ENCODE measurements around the gene MAZ. TPM values are rescaled to one million over a fixed set of nuclear protein-coding genes. Genes with fewer than 3 reads are reported as not detected.
A peak's percentile ranks its signal among the peaks of the same experiment; 100 is the strongest.

The MAZ gene
- total and polyA plus RNA-seq, 2 of the 13 experiments (the other 11 are each of a cell fraction or from before 2014, with no cell fraction given) = 203 to 277 TPM

GRCh38 chr16:29805232-29806098, 864 bp upstream of the MAZ start (continued):
- TF ChIP-seq IRF9 (CRISPR knock-in tag; IDR thresholded peaks at IDR 0.05; ENCODE audit: borderline replicate concordance) (peak; percentile 98), HOXA9 (CRISPR knock-in tag; IDR thresholded peaks at IDR 0.05; ENCODE audit: borderline replicate concordance) (peak; percentile 90; the same call in 1 of the 2 replicates), ZNF33B (CRISPR knock-in tag; IDR thresholded peaks at IDR 0.05) (peak; percentile 37; the same call in 1 of the 2 replicates), ZNF614 (CRISPR knock-in tag; IDR thresholded peaks at IDR 0.05; ENCODE audit: borderline replicate concordance) (peak; percentile 87), ZNF7 (CRISPR knock-in tag; IDR thresholded peaks at IDR 0.05) (0 out of 2 replicates have a peak, but pooled peaks have one; percentile 35), MNT (IDR thresholded peaks at IDR 0.05) (peak; percentile 56), ZNF691 (CRISPR knock-in tag; IDR thresholded peaks at IDR 0.05; ENCODE audit: borderline replicate concordance, low read depth) (peak; percentile 90), FOXM1 (CRISPR knock-in tag; IDR thresholded peaks at IDR 0.05) (0 out of 2 replicates have a peak, but pooled peaks have one; percentile 79), THAP8 (CRISPR knock-in tag; IDR thresholded peaks at IDR 0.05; ENCODE audit: borderline replicate concordance) (peak; percentile 73; the same call in 1 of the 2 replicates), ERF (CRISPR knock-in tag; IDR thresholded peaks at IDR 0.05) (peak; percentile 99), ZNF598 (CRISPR knock-in tag; IDR thresholded peaks at IDR 0.05; ENCODE audit: borderline replicate concordance) (no peak), POGK (CRISPR knock-in tag; conservative IDR thresholded peaks at IDR 0.05) (peak; percentile 99), SP1 (IDR thresholded peaks at IDR 0.05) (no peak), SP1 (CRISPR knock-in tag; IDR thresholded peaks at IDR 0.05) (peak; percentile 87), SP140L (CRISPR knock-in tag; IDR thresholded peaks at IDR 0.05; ENCODE audit: borderline replicate concordance) (no peak), POLR2G (IDR thresholded peaks at IDR 0.05; ENCODE audit: low read depth, low read length) (peak; percentile 96), NCOR1 (IDR thresholded peaks at IDR 0.05; ENCODE audit: borderline replicate concordance, low read length) (no peak; the same call in 1 of the 2 replicates)

All from HepG2 (cell line).